Activated B cell treated with CpG ODN at 0.5 μM for 24 hours (primary cell): Measurements from ENCODE around the gene C5orf58. TPM values are rescaled to one million over a fixed set of nuclear protein-coding genes. Genes with fewer than 3 reads are reported as not detected.

ENCODE experiments used
- ATAC-seq: fragments of 200-7000 bp; cut with Tn5 transposase; one replicate; pipeline ENCODE4 v1.10.0; 2021; ENCODE audit warnings: low read depth, mild to moderate bottlenecking, moderate library complexity
- CTCF ChIA-PET: fragments of 350-600 bp; sonication (Branson Sonifier 250); formaldehyde crosslinking; loops from one replicate; lab custom pipeline; 2021; ENCODE audit warnings: antibody characterized with exemption; lab: Charles Lee
- POLR2A ChIA-PET: fragments of 350-600 bp; sonication (Branson Sonifier 250); formaldehyde crosslinking; loops from one replicate; lab custom pipeline; 2021; ENCODE audit warnings: antibody characterized with exemption; lab: Charles Lee
- DNase-seq: peaks from one replicate; pipeline ENCODE4 v3.0.0; 2022
- H3K27ac Mint-ChIP-seq: one replicate; pipeline ENCODE4 v1.8.0; 2020; ENCODE audit warnings: mixed read lengths
- H3K27me3 Mint-ChIP-seq: one replicate; pipeline ENCODE4 v1.8.0; 2021; ENCODE audit warnings: mixed read lengths
- H3K36me3 Mint-ChIP-seq: one replicate; pipeline ENCODE4 v1.8.0; 2021; ENCODE audit warnings: low read depth, mixed read lengths
- H3K4me1 Mint-ChIP-seq: one replicate; pipeline ENCODE4 v1.8.0; 2021; ENCODE audit warnings: mixed read lengths
- H3K4me3 Mint-ChIP-seq: one replicate; pipeline ENCODE4 v1.8.0; 2020; ENCODE audit warnings: mild to moderate bottlenecking, mixed read lengths
- H3K9me3 Mint-ChIP-seq: one replicate; pipeline ENCODE4 v1.8.0; 2020; ENCODE audit warnings: mixed read lengths
- intact Hi-C: fragments of 100-400 bp; cut with micrococcal nuclease; formaldehyde crosslinking; loops from one replicate; pipeline ENCODE4 v1.15.1; 2024
- total RNA-seq: library from RNA; stranded (reverse); gene quantifications from 2 replicates; pipeline ENCODE4 v1.2.3, GENCODE V29; 2022
- TF ChIP-seq, protein P1 (sequence below): fragments of 200-600 bp; IDR thresholded peaks from one replicate; pipeline ENCODE4 v1.8.0; 2022; ENCODE audit warnings: antibody characterized with exemption, mild to moderate bottlenecking

Gene C5orf58
- total RNA-seq, 1 donor from 2014 or later, result not detected

DNA sequence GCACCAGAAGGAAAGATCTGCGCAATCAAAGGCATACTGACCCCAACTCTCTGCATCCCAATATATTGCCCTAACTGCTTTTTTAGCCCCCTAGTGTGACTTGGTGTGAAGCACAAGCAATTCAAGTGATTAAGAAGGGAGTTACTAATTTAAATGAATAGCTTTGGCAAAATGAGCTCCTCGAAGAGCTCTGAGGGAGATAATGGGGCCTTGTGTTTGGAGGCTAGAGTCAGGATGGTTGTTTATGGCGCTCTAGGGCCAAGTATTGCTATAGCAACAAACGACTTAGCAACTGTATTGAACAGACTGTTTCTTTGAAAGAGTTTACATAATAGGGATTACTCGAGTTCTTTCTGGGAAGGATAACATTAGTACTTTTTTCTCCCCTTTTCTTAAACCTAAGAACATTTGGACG lies 11.5 kb upstream of the C5orf58 start:
- Mint-ChIP-seq H3K9me3 (no peaks in the 10 kb centered on the region), H3K4me3 (no peak overlapping the region)
- POLR2A ChIA-PET, result no interaction called here

DNA sequence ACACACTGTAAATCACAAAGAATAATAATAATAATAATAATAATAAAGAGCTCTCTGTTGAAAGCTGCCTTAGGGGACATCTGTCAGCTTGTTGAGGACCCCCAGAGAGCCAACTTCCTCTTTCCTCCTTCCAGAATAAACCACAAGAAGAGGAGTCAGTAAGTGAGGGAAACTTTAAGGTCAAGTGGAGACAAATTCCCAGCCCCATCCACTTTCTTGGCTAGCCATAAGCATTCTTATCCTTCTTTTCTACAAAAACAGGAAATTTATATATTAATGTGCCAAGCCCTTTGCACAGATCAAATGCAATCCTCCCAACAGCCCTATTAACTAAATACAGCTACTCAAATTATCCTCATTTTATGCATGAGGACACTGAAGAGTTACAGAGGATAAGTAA lies 9.4 kb upstream of the C5orf58 start:
- ATAC-seq, result no peak
- no peak for DNase-seq
- intact Hi-C loops, result no loop called here

More for the DNA sequence above, 11.5 kb upstream of the C5orf58 start:
- H3K27me3 Mint-ChIP-seq, result peaks cover 1% of the 10 kb centered on the region
- no peaks in the 10 kb centered on the region for H3K36me3 Mint-ChIP-seq
- CTCF ChIA-PET, result interaction anchor here (7.1 kb wide), 1 partner anchor 201 kb away, joined by 95 read pairs; no protein-coding TSS in a partner anchor
- H3K27ac Mint-ChIP-seq, result no peak overlapping the region
- ATAC-seq, result no peak
- H3K4me1 Mint-ChIP-seq, result peaks cover 2% of the 10 kb centered on the region
- DNase-seq, result no peak
- TF ChIP-seq, protein P1, sequence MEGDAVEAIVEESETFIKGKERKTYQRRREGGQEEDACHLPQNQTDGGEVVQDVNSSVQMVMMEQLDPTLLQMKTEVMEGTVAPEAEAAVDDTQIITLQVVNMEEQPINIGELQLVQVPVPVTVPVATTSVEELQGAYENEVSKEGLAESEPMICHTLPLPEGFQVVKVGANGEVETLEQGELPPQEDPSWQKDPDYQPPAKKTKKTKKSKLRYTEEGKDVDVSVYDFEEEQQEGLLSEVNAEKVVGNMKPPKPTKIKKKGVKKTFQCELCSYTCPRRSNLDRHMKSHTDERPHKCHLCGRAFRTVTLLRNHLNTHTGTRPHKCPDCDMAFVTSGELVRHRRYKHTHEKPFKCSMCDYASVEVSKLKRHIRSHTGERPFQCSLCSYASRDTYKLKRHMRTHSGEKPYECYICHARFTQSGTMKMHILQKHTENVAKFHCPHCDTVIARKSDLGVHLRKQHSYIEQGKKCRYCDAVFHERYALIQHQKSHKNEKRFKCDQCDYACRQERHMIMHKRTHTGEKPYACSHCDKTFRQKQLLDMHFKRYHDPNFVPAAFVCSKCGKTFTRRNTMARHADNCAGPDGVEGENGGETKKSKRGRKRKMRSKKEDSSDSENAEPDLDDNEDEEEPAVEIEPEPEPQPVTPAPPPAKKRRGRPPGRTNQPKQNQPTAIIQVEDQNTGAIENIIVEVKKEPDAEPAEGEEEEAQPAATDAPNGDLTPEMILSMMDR, result no peak
- intact Hi-C loops, result no loop called here

DNA sequence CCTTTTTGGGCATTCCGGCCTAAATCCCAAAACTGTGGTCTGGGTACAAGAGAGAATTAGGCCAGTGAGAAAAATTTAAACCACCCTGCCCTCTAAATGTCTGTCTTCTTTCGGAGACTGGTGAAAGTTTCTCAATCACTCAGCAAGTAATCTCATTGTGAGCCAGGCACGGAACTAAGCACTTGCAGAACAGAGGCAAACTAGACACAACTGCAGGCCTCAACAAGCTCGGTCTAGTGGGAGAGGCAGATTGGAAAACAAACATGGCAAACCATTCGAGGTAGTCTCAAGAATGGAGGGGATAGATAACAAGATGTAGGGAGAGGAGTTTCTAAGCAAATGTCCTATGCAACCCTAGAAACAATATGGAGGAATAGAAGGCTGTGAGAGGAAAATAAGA lies 8.9 kb upstream of the C5orf58 start:
- DNase-seq, result no peak
- Mint-ChIP-seq H3K4me1 (peaks cover 2% of the 10 kb centered on the region), H3K9me3 (no peaks in the 10 kb centered on the region), H3K27ac (no peak overlapping the region), H3K27me3 (no peaks in the 10 kb centered on the region), H3K36me3 (no peaks in the 10 kb centered on the region), H3K4me3 (no peak overlapping the region)
- intact Hi-C loops, result no loop called here
- TF ChIP-seq, protein P1, result no peak
- no peak for ATAC-seq
- CTCF ChIA-PET, result interaction anchor here (1.3 to 7.1 kb wide), 2 partner anchors 124 to 199 kb away, joined by 3 to 95 read pairs; no protein-coding TSS in a partner anchor
- POLR2A ChIA-PET, result no interaction called here

More for the DNA sequence above, 9.4 kb upstream of the C5orf58 start:
- Mint-ChIP-seq H3K36me3 (no peaks in the 10 kb centered on the region), H3K27ac (no peak overlapping the region), H3K4me3 (no peak overlapping the region), H3K9me3 (no peaks in the 10 kb centered on the region), H3K27me3 (no peaks in the 10 kb centered on the region), H3K4me1 (peaks cover 2% of the 10 kb centered on the region)
- CTCF ChIA-PET, result interaction anchor here (1.3 to 7.1 kb wide), 2 partner anchors 123 to 199 kb away, joined by 3 to 95 read pairs; no protein-coding TSS in a partner anchor
- POLR2A ChIA-PET, result no interaction called here
- TF ChIP-seq, protein P1, result no peak

DNA sequence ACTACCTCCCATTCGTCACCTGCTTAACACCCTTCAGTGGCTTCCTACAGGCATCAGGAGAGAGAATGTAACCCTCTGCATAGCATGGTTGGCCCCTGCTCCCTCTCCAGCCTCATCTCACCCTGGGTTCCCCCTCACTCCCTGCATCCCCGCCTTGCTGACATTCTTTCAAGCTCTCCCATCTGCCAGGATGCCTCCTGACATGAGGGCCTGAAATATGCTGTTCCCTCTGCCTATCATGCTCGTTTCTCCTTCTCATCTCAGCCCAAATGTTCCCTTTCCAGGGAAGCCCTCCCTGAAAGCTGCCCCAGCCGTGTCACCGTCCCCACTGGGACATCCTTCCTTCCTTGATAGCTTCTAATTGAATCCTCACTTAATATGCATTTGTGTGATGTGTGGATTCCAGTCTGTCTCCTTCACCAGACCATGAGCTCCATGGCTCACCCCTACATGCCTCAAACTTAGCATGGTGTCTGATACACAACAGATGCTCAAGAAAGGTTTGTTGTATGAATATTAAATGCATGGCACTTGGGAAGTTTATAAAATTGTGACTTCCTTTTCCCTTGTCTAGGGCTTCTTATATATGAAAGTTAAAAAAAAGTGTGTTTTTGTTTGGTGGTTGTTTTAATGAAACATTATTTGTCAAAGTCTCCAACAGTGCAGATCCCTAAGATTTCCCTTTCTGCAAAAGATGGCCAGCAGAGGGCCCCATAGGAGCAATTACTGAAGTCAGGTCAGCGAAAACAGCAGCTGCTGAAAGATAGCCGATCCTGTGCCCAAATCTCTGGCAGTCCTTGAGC lies 7.3 kb upstream of the C5orf58 start:
- H3K4me1 Mint-ChIP-seq, result no peaks in the 10 kb centered on the region
- DNase-seq (no peak), ATAC-seq (peak; percentile 49)
- ChIA-PET POLR2A (interaction anchor here (1.3 kb wide), 1 partner anchor 106 kb away, joined by 3 read pairs; no protein-coding TSS in a partner anchor), CTCF (interaction anchor here (0.7 to 7.1 kb wide), 22 partner anchors 8 to 407 kb away, joined by 3 to 95 read pairs (median 4); no protein-coding TSS in a partner anchor)
- H3K9me3 Mint-ChIP-seq, result no peaks in the 10 kb centered on the region
- no peaks in the 10 kb centered on the region for H3K36me3 Mint-ChIP-seq
- TF ChIP-seq, protein P1, result peak; percentile 83
- H3K27ac Mint-ChIP-seq, result no peak overlapping the region
- no peak overlapping the region for H3K4me3 Mint-ChIP-seq
- H3K27me3 Mint-ChIP-seq, result no peaks in the 10 kb centered on the region
- intact Hi-C loops, result loop anchor here (1.0 kb wide), 3 partner anchors 43 to 195 kb away; no protein-coding TSS in a partner anchor

DNA sequence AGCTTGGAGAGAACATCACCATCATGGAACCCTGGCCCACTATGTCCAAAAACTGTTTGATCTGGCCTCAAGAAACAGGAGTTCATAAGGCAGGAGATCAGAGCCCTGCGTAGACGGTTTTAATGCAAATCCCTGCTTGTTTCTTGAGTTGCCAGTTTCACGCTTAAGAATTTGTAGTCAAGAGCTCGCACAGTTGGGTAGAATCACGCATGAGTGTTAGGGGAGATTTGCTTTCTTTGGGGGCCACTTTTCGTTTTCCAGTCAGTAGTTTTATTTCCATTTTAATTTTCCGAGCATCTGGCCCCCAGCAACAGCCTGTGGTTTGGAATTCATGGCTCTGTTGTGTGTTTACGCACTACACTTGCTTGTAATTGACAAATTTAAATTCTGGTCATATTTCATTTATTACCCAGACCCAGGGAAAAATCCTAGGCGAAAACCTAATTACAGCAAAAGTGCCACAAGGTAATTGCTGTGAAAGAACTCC lies 6.6 kb upstream of the C5orf58 start:
- DNase-seq (no peak), ATAC-seq (no peak)
- ChIA-PET POLR2A (interaction anchor here (1.3 kb wide), 1 partner anchor 105 kb away, joined by 3 read pairs; no protein-coding TSS in a partner anchor), CTCF (interaction anchor here (0.7 to 7.1 kb wide), 23 partner anchors 8 to 406 kb away, joined by 3 to 95 read pairs (median 4); no protein-coding TSS in a partner anchor)
- no peaks in the 10 kb centered on the region for H3K27me3 Mint-ChIP-seq
- TF ChIP-seq, protein P1, result no peak
- H3K4me3 Mint-ChIP-seq, result no peak overlapping the region
- intact Hi-C loops, result loop anchor here (1.0 kb wide), 3 partner anchors 42 to 194 kb away; no protein-coding TSS in a partner anchor
- H3K36me3 Mint-ChIP-seq, result no peaks in the 10 kb centered on the region
- no peaks in the 10 kb centered on the region for H3K4me1 Mint-ChIP-seq
- no peak overlapping the region for H3K27ac Mint-ChIP-seq
- H3K9me3 Mint-ChIP-seq, result no peaks in the 10 kb centered on the region
